GM21723 (cell line): Measurements from ENCODE around the gene TTLL12.

Experiments
- ATAC-seq: cut with Tn5 transposase; IDR thresholded peaks from one replicate; pipeline ENCODE4 v1.9.1; 2021; ENCODE audit warnings: mild to moderate bottlenecking, moderate library complexity; ENCODE audit not compliant: unreplicated experiment

The TTLL12 gene

GRCh38 chr22:43186272-43187170, at the start of gene TTLL12:
TTLL12 (minus strand) TSS chr22:43187134; CDS start chr22:43187069, 65 bp downstream.
- ATAC-seq, result peak; percentile 44

- no peak for ATAC-seq
Measured at GRCh38 chr22:43235445-43236409, 48.8 kb upstream of the TTLL12 start.

- ATAC-seq, result no peak
Measured at GRCh38 chr22:43234264-43234988, 47.5 kb upstream of the TTLL12 start.

- no peak for ATAC-seq
Measured at GRCh38 chr22:43233529-43233928, 46.6 kb upstream of the TTLL12 start.

GRCh38 chr22:43232445-43232844, 45.5 kb upstream of the TTLL12 start:
- ATAC-seq, result no peak

- ATAC-seq, result no peak
Measured at GRCh38 chr22:43231724-43232034, 44.7 kb upstream of the TTLL12 start.

GRCh38 chr22:43230971-43231723, 44.2 kb upstream of the TTLL12 start:
- ATAC-seq, result no peak

GRCh38 chr22:43230571-43230970, 43.6 kb upstream of the TTLL12 start:
- ATAC-seq, result no peak

GRCh38 chr22:43228863-43229262, 41.9 kb upstream of the TTLL12 start:
- no peak for ATAC-seq

- ATAC-seq, result no peak
Measured at GRCh38 chr22:43228330-43228729, 41.4 kb upstream of the TTLL12 start.

GRCh38 chr22:43227239-43227630, 40.3 kb upstream of the TTLL12 start:
- ATAC-seq, result no peak

GRCh38 chr22:43226377-43227238, 39.7 kb upstream of the TTLL12 start:
- no peak for ATAC-seq

GRCh38 chr22:43225609-43226008, 38.7 kb upstream of the TTLL12 start:
- ATAC-seq, result no peak

- no peak for ATAC-seq
Measured at GRCh38 chr22:43222987-43223386, 36.1 kb upstream of the TTLL12 start.

- no peak for ATAC-seq
Measured at GRCh38 chr22:43222262-43222661, 35.3 kb upstream of the TTLL12 start.

GRCh38 chr22:43220625-43221380, 33.9 kb upstream of the TTLL12 start:
- no peak for ATAC-seq

GRCh38 chr22:43218786-43219185, 31.9 kb upstream of the TTLL12 start:
- ATAC-seq, result no peak

- no peak for ATAC-seq
Measured at GRCh38 chr22:43217285-43218030, 30.5 kb upstream of the TTLL12 start.
